ENCODE measurements around the gene GPD2.

The GPD2 gene

GRCh38 chr2:156437272-156437930 is 1.2 kb downstream of the GPD2 start:
- no peak for DNase-seq

- DNase-seq: no peak
Observed at GRCh38 chr2:156437931-156438410, 1.8 kb downstream of the GPD2 start.

DNA sequence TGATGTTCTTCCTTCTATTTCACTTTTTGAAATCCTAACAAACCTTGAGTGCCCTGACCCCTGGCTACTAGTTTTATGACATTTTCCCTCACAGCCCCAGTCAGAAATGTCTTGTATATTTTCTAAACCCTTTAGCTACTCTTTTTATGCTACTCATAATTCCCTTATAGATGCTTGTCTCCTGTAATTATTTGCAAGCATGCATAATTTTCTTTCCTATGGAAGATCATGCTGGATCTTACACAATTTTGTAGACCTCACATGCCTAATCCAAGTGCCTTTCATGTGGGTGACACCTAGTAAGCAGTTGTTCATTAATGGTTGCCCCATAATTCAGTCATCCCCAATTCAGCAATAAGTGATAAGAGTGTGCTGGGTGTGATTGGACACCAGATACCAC is 6.9 kb downstream of the GPD2 start:
- no peak for DNase-seq

- DNase-seq: no peak
Observed at GRCh38 chr2:156445296-156446220, 9.4 kb downstream of the GPD2 start.

DNA sequence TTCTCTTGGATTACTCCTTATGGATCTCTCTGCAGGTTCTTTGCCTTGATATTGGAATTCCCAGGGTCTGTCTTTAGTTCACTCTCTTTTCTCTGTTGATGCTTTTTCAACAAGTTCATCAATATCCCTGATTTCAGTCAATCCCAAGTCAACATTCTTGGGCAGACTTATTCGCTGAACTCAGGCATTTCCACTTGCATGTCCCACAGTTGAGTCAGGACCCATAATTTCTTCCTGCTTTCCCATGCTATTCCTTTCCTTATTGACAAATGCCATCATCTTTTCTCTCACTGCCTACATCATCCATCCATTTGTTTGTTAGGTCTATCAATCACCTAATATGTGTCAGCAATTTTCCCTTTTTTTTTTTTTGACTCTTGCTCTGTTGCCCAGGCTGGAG is 11.6 kb downstream of the GPD2 start:
- DNase-seq: no peak

GRCh38 chr2:156448766-156449165 is 12.6 kb downstream of the GPD2 start:
- DNase-seq: no peak

DNA sequence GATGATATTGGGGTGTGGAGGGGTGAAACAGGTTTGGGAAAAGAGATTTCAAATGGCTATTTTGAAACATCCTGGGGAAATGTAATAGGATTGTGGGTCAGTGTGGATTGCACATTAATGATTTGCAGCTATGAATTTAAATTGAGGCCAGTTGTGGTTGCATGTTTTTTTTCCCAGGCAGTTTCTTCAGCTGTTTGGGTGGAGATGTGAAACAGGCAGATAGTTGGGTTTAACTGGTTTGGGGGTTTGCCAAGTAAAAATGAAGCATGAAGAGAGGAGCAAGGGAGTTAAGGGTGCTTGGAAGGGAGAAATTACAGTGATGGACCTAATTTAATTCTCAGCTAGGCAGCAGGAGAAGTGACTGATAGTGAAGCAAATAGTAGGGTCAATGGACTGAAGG is 16.8 kb downstream of the GPD2 start:
- DNase-seq: no peak

- no peak for DNase-seq
Observed at GRCh38 chr2:156455361-156455975, 19.3 kb downstream of the GPD2 start.

- no peak for DNase-seq
Observed at GRCh38 chr2:156456616-156457015, 20.4 kb downstream of the GPD2 start.

GRCh38 chr2:156457523-156458517 is 21.6 kb downstream of the GPD2 start:
- no peak for DNase-seq

GRCh38 chr2:156459720-156460119 is 23.5 kb downstream of the GPD2 start:
- DNase-seq: no peak

DNA sequence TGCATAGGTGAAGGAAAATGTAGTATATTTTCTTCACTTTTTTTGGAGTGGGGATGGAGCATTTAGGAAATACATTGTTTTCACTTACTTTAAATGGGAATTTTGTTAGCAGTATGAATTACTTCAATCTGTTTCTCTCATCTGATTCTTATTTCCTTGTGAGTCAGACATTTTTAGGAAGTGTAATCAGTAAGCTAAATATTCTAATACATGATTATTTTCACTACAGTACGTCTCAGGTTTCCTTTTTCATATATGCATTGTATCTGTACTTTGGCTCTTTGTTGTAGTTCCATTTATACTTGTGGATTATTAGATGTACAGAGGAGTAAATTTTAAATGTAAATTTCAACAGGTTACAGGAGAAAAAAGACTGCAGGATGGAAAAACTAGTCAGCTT is 27.9 kb downstream of the GPD2 start:
- DNase-seq: no peak

GRCh38 chr2:156465573-156465972 is 29.4 kb downstream of the GPD2 start:
- DNase-seq: no peak

DNA sequence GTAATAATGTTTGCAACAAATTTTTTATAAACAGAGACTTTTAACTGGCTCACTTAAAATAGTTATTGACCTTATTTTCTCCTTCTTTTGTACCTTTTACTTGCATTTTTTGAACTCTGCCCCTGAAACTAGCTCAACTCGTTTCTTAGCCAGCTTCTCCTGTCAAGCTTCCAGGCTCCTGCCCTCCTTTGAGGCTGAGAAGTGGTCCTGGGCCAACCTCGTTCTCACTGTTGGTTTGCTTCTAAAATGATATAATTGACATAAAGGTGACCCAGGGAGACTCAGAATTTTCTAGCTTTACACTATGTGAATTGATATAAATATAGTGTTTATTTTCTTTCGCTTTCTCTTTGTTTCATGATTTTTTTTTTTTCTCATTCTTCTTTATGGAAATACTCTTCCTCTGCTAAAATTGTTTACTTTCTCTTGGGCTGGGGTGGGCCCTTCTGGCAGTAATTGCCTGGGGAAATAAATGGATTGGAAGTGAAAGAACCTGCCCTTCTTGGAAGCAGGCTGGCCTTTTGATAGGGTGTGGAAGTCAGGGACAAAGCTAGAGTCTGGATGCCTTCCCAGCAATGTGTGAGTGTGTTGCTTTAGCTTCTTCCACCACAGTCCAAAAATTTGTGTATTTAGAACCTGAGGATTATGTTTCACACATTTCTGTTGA is 30.7 kb downstream of the GPD2 start:
- DNase-seq: no peak

GRCh38 chr2:156470975-156471583 is 34.9 kb downstream of the GPD2 start:
- no peak for DNase-seq

GRCh38 chr2:156471762-156472161 is 35.6 kb downstream of the GPD2 start:
- no peak for DNase-seq

- no peak for DNase-seq
Observed at GRCh38 chr2:156472686-156473085, 36.5 kb downstream of the GPD2 start.

- no peak for DNase-seq
Observed at GRCh38 chr2:156473445-156473844, 37.3 kb downstream of the GPD2 start.

DNA sequence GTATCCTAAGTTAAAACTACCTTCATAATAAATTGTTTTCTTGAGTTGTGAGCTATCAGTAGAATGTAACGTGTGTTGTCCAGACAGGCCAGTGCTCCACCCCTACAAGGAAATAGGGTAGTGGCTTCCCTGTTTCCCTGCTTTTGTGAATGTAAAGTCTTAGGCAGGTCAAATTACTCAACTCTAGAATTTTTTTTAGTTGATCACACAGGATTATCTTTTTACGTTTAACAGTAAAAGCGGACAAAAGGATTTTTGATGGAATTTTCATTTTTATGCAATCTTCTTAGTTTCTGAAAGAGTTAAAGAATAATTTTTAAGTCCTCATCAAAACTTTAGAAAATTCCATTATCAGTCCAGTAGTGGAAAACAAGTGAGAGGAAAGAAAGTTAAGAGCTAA is 38.2 kb downstream of the GPD2 start:
- DNase-seq: no peak

GRCh38 chr2:156476021-156476849 is 40.1 kb downstream of the GPD2 start:
- DNase-seq: no peak

GRCh38 chr2:156476850-156477206 is 40.6 kb downstream of the GPD2 start:
- DNase-seq: no peak
